Epithelial cell of esophagus (primary cell): ENCODE data around the gene LPP.

Experiments used
- DNase-seq: peaks from one replicate; pipeline ENCODE4 v3.0.0; 2010; ENCODE audit warnings: low read depth
- H3K4me3 ChIP-seq: 2 replicates; pipeline ENCODE4 v1.5.1; 2011; ENCODE audit warnings: mild to moderate bottlenecking, low read length, control low read depth
- TF ChIP-seq, protein P1 (sequence below): IDR thresholded peaks from 2 replicates; pipeline ENCODE4 v1.5.1; 2011; ENCODE audit warnings: low read depth, mild to moderate bottlenecking, low read length, control low read depth, inconsistent platforms; ENCODE audit not compliant: insufficient read depth; ENCODE audit errors: missing control alignments

LPP gene

GRCh38 chr3:188283347-188283746, 129.4 kb downstream of the LPP start:
- TF ChIP-seq, protein P1, sequence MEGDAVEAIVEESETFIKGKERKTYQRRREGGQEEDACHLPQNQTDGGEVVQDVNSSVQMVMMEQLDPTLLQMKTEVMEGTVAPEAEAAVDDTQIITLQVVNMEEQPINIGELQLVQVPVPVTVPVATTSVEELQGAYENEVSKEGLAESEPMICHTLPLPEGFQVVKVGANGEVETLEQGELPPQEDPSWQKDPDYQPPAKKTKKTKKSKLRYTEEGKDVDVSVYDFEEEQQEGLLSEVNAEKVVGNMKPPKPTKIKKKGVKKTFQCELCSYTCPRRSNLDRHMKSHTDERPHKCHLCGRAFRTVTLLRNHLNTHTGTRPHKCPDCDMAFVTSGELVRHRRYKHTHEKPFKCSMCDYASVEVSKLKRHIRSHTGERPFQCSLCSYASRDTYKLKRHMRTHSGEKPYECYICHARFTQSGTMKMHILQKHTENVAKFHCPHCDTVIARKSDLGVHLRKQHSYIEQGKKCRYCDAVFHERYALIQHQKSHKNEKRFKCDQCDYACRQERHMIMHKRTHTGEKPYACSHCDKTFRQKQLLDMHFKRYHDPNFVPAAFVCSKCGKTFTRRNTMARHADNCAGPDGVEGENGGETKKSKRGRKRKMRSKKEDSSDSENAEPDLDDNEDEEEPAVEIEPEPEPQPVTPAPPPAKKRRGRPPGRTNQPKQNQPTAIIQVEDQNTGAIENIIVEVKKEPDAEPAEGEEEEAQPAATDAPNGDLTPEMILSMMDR = peak; percentile 34
- peak; percentile 34 for DNase-seq

GRCh38 chr3:188284455-188285212, 130.7 kb downstream of the LPP start:
- H3K4me3 ChIP-seq = no peak overlapping the region
- TF ChIP-seq, protein P1 = no peak
- peak; percentile 20 for DNase-seq

More at GRCh38 chr3:188283347-188283746, 129.4 kb downstream of the LPP start:
- H3K4me3 ChIP-seq = no peak overlapping the region

DNA sequence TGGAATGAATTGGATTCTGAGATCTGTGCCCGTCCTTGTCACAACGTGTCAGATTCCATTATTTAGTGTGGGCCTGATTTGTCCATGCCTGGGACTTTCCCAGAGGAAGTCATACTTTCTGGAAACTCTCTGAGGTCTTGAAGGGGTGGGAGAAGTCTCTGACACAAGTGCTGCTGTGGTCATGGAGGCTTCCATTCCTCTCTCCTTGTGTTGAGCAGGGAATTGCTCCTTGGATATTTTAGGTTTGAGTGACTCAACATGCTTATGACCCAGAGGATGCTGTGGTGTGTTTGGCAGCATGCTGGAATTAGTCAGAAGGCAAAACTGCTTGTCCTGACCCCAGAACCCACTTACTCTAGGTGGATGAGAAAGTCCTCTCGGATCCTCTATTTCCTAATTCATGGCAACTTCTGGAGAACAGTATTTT, 132.1 kb downstream of the LPP start:
- DNase-seq = peak; percentile 92
- H3K4me3 ChIP-seq = no peak overlapping the region
- TF ChIP-seq, protein P1 = no peak

GRCh38 chr3:188287339-188287738, 133.4 kb downstream of the LPP start:
- H3K4me3 ChIP-seq = no peak overlapping the region
- TF ChIP-seq, protein P1 = no peak
- no peak for DNase-seq

GRCh38 chr3:188287762-188288505, 134.0 kb downstream of the LPP start:
- no peak overlapping the region for H3K4me3 ChIP-seq
- DNase-seq = no peak
- TF ChIP-seq, protein P1 = no peak

DNA sequence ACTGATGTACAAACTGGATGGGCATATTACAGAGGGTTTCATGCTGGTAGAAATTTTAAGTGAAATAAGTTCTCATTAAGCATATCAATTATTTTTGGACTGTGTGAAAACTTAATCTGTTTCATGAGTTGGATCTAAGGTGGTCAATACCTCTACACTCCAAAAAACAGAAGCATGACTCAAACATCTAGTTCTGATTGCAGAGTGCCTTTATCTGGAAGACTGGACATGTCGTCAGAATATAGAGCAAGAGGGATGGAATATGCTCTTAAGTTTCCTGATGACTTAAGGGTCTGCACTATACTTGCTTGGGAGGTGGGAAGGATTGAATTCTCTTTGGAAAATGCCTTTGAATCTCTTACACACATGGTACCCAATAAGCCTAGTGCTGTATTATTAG, 138.3 kb downstream of the LPP start:
- no peak for DNase-seq
- TF ChIP-seq, protein P1 = no peak
- no peak overlapping the region for H3K4me3 ChIP-seq

DNA sequence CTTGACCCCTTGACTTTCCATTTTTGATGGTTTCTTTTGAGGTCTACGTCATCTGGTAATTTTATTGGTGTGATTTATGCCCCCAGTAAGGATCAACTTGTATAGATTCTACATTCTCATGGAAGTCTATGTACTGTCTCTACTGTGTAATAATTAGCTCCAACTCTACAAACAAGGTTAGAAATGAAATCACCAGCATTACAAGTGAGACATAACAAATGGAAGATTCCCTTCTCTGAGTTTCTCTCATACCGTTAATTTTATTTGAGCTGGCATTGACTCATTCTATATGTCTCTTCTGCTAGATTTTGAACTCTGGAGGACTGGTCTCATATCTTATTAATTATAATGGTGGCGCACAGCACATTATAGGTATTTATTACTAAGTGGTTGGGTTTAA, 138.9 kb downstream of the LPP start:
- no peak overlapping the region for H3K4me3 ChIP-seq
- TF ChIP-seq, protein P1 = no peak
- DNase-seq = no peak
